Measurements from ENCODE around the gene GTF2A1. TPM values are rescaled to one million over a fixed set of nuclear protein-coding genes. Genes with fewer than 3 reads are reported as not detected.
"Not testable (repeated sequence)": the region's sequence is repeated elsewhere in the genome, so short reads cannot be mapped to it uniquely, and the experiment has no call there.

GTF2A1 gene
- total RNA-seq, 4 donors from 2014 or later, result 32.1 to 39.7 (median 35.5) TPM

- WGBS, 2 donors, result 80 to 97% methylated on average over 2 to 15 of the region's 20 CpGs
- intact Hi-C loops (cut with DNase I; ENCODE audit: low total_unique reads), result no loop called here
- no peak for TF ChIP-seq CTCF (IDR thresholded peaks at IDR 0.05)
- no peak for TF ChIP-seq POLR2A (IDR thresholded peaks at IDR 0.05)
- H3K4me3 ChIP-seq (ENCODE audit: low read depth, poor library complexity, severe bottlenecking), result no peak overlapping the region
- no peak for DNase-seq (ENCODE audit: low spot score in 2 of 2)
Observed at GRCh38 chr14:81236138-81236537, 15.4 kb upstream of the GTF2A1 start.

GRCh38 chr14:81235096-81235495 lies 14.3 kb upstream of the GTF2A1 start:
- intact Hi-C loops (cut with DNase I; ENCODE audit: low total_unique reads), result no loop called here
- 58 to 59% methylated on average over 2 of the region's 2 CpGs for WGBS, 2 donors
- no peak overlapping the region for H3K4me3 ChIP-seq (ENCODE audit: low read depth, poor library complexity, severe bottlenecking)
- TF ChIP-seq CTCF (IDR thresholded peaks at IDR 0.05) (no peak), POLR2A (IDR thresholded peaks at IDR 0.05) (no peak)
- no peak for DNase-seq (ENCODE audit: low spot score in 2 of 2)

GRCh38 chr14:81234278-81234677 lies 13.5 kb upstream of the GTF2A1 start:
- no peak for TF ChIP-seq CTCF (IDR thresholded peaks at IDR 0.05)
- intact Hi-C loops (cut with DNase I; ENCODE audit: low total_unique reads), result no loop called here

GRCh38 chr14:81233615-81234014 lies 12.9 kb upstream of the GTF2A1 start:
- no peak for TF ChIP-seq POLR2A (IDR thresholded peaks at IDR 0.05)
- TF ChIP-seq CTCF (IDR thresholded peaks at IDR 0.05), result no peak
- intact Hi-C loops (cut with DNase I; ENCODE audit: low total_unique reads), result no loop called here
- WGBS, 2 donors, result 82 to 83% methylated on average over 1 of the region's 1 CpG
- no peak for DNase-seq (ENCODE audit: low spot score in 2 of 2)
- no peak overlapping the region for H3K4me3 ChIP-seq (ENCODE audit: low read depth, poor library complexity, severe bottlenecking)

More at GRCh38 chr14:81234278-81234677, 13.5 kb upstream of the GTF2A1 start:
- H3K4me3 ChIP-seq (ENCODE audit: low read depth, poor library complexity, severe bottlenecking), result no peak overlapping the region
- no peak for DNase-seq (ENCODE audit: low spot score in 2 of 2)

- DNase-seq (ENCODE audit: low spot score in 2 of 2), result no peak
- no peak overlapping the region for H3K4me3 ChIP-seq (ENCODE audit: low read depth, poor library complexity, severe bottlenecking)
- intact Hi-C loops (cut with DNase I; ENCODE audit: low total_unique reads), result no loop called here
- TF ChIP-seq POLR2A (IDR thresholded peaks at IDR 0.05) (no peak), CTCF (IDR thresholded peaks at IDR 0.05) (no peak)
- 77 to 88% methylated on average over 1 of the region's 1 CpG for WGBS, 2 donors
Observed at GRCh38 chr14:81231540-81231939, 10.8 kb upstream of the GTF2A1 start.

- WGBS, 2 donors, result 96 to 97% methylated on average over 1 of the region's 1 CpG
- intact Hi-C loops (cut with DNase I; ENCODE audit: low total_unique reads), result no loop called here
- H3K4me3 ChIP-seq (ENCODE audit: low read depth, poor library complexity, severe bottlenecking), result no peak overlapping the region
- TF ChIP-seq POLR2A (IDR thresholded peaks at IDR 0.05) (no peak), CTCF (IDR thresholded peaks at IDR 0.05) (no peak)
- no peak for DNase-seq (ENCODE audit: low spot score in 2 of 2)
Observed at GRCh38 chr14:81224222-81224621, 3.5 kb upstream of the GTF2A1 start.

- DNase-seq (ENCODE audit: low spot score in 2 of 2); H3K4me3 ChIP-seq (ENCODE audit: low read depth, poor library complexity, severe bottlenecking); intact Hi-C loops (cut with DNase I; ENCODE audit: low total_unique reads): not testable (repeated sequence)
- 93 to 97% methylated on average over 7 of the region's 7 CpGs for WGBS, 2 donors
Observed at GRCh38 chr14:81223788-81224187, 3.0 kb upstream of the GTF2A1 start.
